Lower lobe of right lung (tissue), 2 donors: Measurements from ENCODE around the gene PPP4R3A. TPM values are rescaled to one million over a fixed set of nuclear protein-coding genes. Genes with fewer than 3 reads are reported as not detected.

Experiments
- ATAC-seq, 2 donors: fragments of 200-7000 bp; cut with Tn5 transposase; one replicate each; pipeline ENCODE4 v1.9.1; 2020 to 2022; ENCODE audit warnings: mild to moderate bottlenecking in 2 of 2, moderate library complexity in 2 of 2
- DNase-seq: peaks from one replicate; pipeline ENCODE4 v3.0.0-alpha.2; 2020
- H3K27ac ChIP-seq: fragments of 200-600 bp; one replicate; pipeline ENCODE4 v1.8.0; 2022
- H3K27me3 ChIP-seq: fragments of 200-600 bp; one replicate; pipeline ENCODE4 v1.8.0; 2022; ENCODE audit warnings: low read depth
- H3K36me3 ChIP-seq: fragments of 200-600 bp; one replicate; pipeline ENCODE4 v1.8.0; 2022; ENCODE audit warnings: mild to moderate bottlenecking
- H3K4me1 ChIP-seq: fragments of 200-600 bp; one replicate; pipeline ENCODE4 v1.8.0; 2022
- H3K4me3 ChIP-seq: fragments of 200-600 bp; one replicate; pipeline ENCODE4 v1.8.0; 2022; ENCODE audit warnings: mild to moderate bottlenecking
- H3K9me3 ChIP-seq: fragments of 200-600 bp; one replicate; pipeline ENCODE4 v1.8.0; 2022
- intact Hi-C: fragments of 100-400 bp; cut with DNase I; formaldehyde crosslinking; loops from one replicate; pipeline ENCODE4 v1.11.0; 2022
- total RNA-seq: library from RNA; stranded (reverse); fragmentation: NEBNext Ultra II Directional; extraction: Animal tissue kit (Norgen Biotek cat#: 25700); gene quantifications from one replicate; pipeline ENCODE4 v1.2.1, GENCODE V29; 2021
- TF ChIP-seq, protein P1 (sequence below): fragments of 200-600 bp; IDR thresholded peaks from one replicate; pipeline ENCODE4 v1.8.0; 2022; ENCODE audit warnings: antibody characterized with exemption, mild to moderate bottlenecking
- donor health status: DM: no; HTN: yes; CAD: no; lungs with severe emphysema.

PPP4R3A gene
- total RNA-seq, 1 donor from 2014 or later = 85.4 TPM

DNA sequence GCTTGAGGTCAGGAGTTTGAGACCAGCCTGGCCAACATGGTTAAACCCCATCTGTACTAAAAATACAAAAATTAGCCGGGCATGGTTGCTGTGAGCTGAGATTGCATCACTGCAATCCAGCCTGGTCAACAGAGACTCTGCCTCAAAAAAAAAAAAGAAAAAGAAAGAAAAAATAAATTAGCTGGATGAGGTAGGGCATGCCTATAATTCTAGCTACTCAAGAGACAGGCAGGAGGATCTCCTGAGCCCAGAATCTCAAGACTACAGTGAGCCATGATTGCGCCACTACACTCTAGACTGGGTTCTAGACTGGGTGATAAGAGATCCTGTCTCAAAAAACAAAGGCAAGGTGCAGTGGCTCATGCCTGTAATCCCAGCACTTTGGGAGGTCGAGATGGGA lies 16.9 kb downstream of the PPP4R3A start:
- H3K27ac ChIP-seq = no peak overlapping the region
- ATAC-seq = peak; percentile 22 to 48

DNA sequence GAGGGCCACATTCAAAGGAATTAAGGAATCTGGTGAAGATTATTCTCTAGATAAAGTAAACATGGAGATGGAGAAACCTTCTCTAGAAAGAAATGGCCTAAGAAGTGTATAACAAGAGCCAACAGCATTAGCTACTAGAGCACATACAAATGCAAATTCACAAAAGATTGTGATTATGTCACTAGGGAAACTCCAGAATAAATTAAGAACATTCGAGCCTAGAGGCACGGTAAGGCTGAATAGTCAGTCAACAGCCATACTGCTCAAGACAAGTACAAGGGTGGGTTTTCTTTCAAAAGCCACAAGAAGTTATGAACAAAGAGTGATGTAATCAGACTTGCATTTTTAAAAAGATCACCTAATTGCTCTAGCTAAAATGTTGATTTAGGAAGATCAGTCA lies 25.4 kb downstream of the PPP4R3A start:
- Histone ChIP-seq H3K36me3 (peaks cover 91% of the 10 kb centered on the region), H3K27me3 (no peaks in the 10 kb centered on the region), H3K27ac (no peak overlapping the region), H3K4me1 (peaks cover 16% of the 10 kb centered on the region), H3K9me3 (no peaks in the 10 kb centered on the region), H3K4me3 (no peak overlapping the region)
- TF ChIP-seq, protein P1, sequence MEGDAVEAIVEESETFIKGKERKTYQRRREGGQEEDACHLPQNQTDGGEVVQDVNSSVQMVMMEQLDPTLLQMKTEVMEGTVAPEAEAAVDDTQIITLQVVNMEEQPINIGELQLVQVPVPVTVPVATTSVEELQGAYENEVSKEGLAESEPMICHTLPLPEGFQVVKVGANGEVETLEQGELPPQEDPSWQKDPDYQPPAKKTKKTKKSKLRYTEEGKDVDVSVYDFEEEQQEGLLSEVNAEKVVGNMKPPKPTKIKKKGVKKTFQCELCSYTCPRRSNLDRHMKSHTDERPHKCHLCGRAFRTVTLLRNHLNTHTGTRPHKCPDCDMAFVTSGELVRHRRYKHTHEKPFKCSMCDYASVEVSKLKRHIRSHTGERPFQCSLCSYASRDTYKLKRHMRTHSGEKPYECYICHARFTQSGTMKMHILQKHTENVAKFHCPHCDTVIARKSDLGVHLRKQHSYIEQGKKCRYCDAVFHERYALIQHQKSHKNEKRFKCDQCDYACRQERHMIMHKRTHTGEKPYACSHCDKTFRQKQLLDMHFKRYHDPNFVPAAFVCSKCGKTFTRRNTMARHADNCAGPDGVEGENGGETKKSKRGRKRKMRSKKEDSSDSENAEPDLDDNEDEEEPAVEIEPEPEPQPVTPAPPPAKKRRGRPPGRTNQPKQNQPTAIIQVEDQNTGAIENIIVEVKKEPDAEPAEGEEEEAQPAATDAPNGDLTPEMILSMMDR = no peak
- intact Hi-C loops = no loop called here
- ATAC-seq (no peak), DNase-seq (no peak)

More for the DNA sequence above, 16.9 kb downstream of the PPP4R3A start:
- Histone ChIP-seq H3K4me1 (peaks cover 70% of the 10 kb centered on the region), H3K4me3 (no peak overlapping the region), H3K9me3 (no peaks in the 10 kb centered on the region), H3K27me3 (no peaks in the 10 kb centered on the region), H3K36me3 (peaks cover 28% of the 10 kb centered on the region)
- intact Hi-C loops = no loop called here
- TF ChIP-seq, protein P1 = no peak
- DNase-seq = no peak

DNA sequence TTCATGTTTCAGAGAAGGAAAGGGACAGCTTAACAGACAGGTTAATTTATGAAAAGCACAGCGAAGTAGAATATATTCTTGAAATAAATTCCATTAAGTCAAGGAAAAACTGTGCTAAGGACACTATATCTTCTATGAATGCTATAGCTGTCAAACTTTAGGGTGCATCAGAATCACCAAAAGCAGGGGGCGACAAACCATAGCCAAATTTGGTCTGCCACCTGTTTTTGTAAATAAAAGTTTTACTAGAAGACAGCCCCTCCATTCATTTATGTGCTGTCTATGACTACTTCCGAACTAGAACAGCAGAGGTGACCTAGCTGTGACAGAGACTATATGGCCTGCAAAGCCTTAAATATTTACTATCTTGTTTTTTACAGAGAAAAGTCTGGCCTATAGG lies 25.9 kb downstream of the PPP4R3A start:
- no peak for DNase-seq

DNA sequence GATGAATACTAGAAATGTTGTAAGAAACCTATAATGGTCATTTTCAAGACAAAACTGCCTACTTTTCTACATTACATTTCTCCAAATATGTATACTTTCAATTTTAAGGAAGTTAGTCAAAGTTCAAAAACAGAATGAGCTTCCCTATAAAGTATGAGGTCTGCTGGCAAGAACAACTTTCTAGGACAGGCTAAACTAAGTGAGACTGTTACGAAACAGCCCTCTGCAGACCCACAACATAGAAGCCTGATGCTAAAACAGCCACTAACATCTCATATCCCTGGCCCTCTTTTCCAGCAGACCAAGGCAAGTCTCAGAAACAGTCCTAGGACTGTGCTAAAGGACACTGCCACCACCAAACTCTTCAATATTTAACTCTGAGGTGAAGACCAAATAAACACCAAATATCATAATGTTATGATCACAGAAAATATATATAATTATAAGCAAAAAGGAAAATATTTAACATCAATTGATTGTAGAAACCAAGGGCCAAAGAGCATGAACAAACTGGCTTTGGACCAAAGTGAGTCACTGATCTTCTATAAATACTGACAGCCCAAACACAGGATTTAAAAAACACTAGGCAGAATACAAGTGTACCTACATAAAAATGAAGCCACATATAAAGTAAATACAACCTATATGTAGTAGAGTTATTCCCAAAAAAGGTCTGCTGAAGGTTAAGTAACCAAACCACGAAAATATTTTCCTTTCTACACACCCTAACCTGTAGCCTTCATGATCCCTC lies 27.7 kb downstream of the PPP4R3A start:
- ATAC-seq (peak; percentile 52 to 57), DNase-seq (no peak)
- H3K9me3 ChIP-seq = no peaks in the 10 kb centered on the region
- H3K36me3 ChIP-seq = peaks cover 89% of the 10 kb centered on the region
- no peak overlapping the region for H3K27ac ChIP-seq
- no peak overlapping the region for H3K4me3 ChIP-seq
- TF ChIP-seq, protein P1 = no peak
- intact Hi-C loops = no loop called here
- H3K27me3 ChIP-seq = no peaks in the 10 kb centered on the region
- peaks cover 20% of the 10 kb centered on the region for H3K4me1 ChIP-seq

More for the DNA sequence above, 25.9 kb downstream of the PPP4R3A start:
- Histone ChIP-seq H3K27ac (no peak overlapping the region), H3K36me3 (peaks cover 91% of the 10 kb centered on the region), H3K27me3 (no peaks in the 10 kb centered on the region), H3K4me1 (peaks cover 16% of the 10 kb centered on the region), H3K9me3 (no peaks in the 10 kb centered on the region), H3K4me3 (no peak overlapping the region)
- intact Hi-C loops = no loop called here
- ATAC-seq = no peak
- TF ChIP-seq, protein P1 = no peak

DNA sequence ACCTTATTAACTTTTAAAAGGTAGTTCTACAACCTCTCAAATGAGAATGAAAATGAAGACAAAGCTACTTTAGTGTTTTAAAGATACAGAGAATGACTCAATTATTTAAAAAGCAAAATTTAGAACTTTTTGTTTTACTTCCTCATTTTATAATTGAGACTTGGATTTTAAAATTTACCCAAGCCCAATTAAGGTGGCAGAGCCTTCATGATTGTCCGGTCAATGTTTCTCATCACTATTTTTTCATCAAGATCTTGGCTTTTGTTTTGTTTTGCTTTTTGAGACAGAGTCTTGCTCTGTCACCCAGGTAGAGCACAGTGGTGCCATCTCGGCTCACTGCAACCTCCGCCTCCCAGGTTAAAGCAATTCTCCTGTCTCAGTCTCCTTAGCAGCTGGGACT lies 32.7 kb downstream of the PPP4R3A start:
- DNase-seq = no peak
- peaks cover 6% of the 10 kb centered on the region for H3K4me1 ChIP-seq
- no peak overlapping the region for H3K4me3 ChIP-seq
- TF ChIP-seq, protein P1 = no peak
- no peak for ATAC-seq
- H3K36me3 ChIP-seq = peaks cover 96% of the 10 kb centered on the region
- H3K27me3 ChIP-seq = no peaks in the 10 kb centered on the region
- intact Hi-C loops = no loop called here
- no peak overlapping the region for H3K27ac ChIP-seq
- H3K9me3 ChIP-seq = no peaks in the 10 kb centered on the region
